Muscle layer of duodenum (tissue), 2 donors: ENCODE results near the gene GGA2.
A peak's percentile ranks its signal among the peaks of the same experiment; 100 is the strongest.

Experiments used
- H3K27ac ChIP-seq: one replicate; pipeline ENCODE4 v1.7.0; 2013; ENCODE audit warnings: mild to moderate bottlenecking, low read length
- H3K27me3 ChIP-seq: one replicate; pipeline ENCODE4 v1.7.0; 2013; ENCODE audit warnings: low read depth, mild to moderate bottlenecking, control low read depth, low read length
- H3K36me3 ChIP-seq, 2 donors: one replicate each; pipeline ENCODE4 v1.7.0; 2013; ENCODE audit warnings: low read length in 2 of 2, control low read depth in 1 of 2, mild to moderate bottlenecking in 1 of 2; ENCODE audit not compliant: insufficient read depth in 2 of 2, control insufficient read depth in 1 of 2
- H3K4me1 ChIP-seq, 2 donors: one replicate each; pipeline ENCODE4 v1.7.0; 2013; ENCODE audit warnings: low read length in 2 of 2, mild to moderate bottlenecking in 2 of 2, control low read depth in 1 of 2, moderate library complexity in 1 of 2; ENCODE audit not compliant: insufficient read depth in 2 of 2, control insufficient read depth in 1 of 2
- H3K4me3 ChIP-seq, 2 donors: one replicate each; pipeline ENCODE4 v1.7.0; 2013; ENCODE audit warnings: low read length in 2 of 2, low read depth in 1 of 2, mild to moderate bottlenecking in 1 of 2
- H3K9me3 ChIP-seq, 2 donors: one replicate each; pipeline ENCODE4 v1.7.0; 2013; ENCODE audit warnings: low read length in 2 of 2, control low read depth in 1 of 2, mild to moderate bottlenecking in 1 of 2; ENCODE audit not compliant: control insufficient read depth in 1 of 2
- donor health status: healthy.

Gene GGA2

DNA sequence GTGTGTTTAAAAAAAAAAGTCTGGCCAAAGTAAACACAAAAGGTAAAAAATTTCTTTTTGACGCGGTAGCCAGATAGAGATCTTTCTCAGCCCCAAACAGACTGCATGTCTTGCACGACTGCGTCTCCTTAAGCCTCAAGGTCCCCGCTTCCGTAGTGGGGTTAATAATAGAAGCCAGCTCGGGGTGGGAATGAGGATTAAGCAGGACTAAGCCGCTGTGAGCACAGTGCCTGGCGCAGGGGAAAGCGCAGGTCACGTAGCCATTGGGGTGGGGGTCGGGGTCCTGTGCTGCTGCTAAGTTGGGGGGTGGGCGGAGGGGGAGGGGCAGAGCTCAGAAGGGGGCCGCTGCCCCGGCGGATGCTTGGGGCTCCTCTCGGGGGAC is 521 bp downstream of the GGA2 start:
- Histone ChIP-seq H3K27me3 (no peaks in the 10 kb centered on the region), H3K36me3 (peaks cover 0 to 6% of the 10 kb centered on the region in 2 donors), H3K4me1 (peaks cover 3 to 30% of the 10 kb centered on the region in 2 donors), H3K4me3 (peak overlapping the region; percentile 68 to 73), H3K9me3 (no peaks in the 10 kb centered on the region), H3K27ac (peak overlapping the region; percentile 36)

DNA sequence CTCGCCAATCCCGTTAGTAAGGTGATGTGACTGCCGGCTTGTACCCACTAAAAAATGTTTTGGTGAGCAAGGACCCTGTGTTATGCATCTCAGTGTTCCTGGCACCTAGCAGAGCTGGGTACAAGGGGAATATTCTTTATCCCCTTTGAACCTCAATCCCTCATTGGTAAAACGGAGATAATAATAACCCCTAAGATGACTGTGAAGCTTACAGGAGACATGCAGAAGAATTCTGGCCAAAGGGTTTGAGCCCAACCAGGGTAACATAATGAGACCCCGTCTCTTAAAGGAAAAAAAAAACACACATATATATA is 896 bp downstream of the GGA2 start:
- H3K4me1 ChIP-seq: peaks cover 3 to 33% of the 10 kb centered on the region in 2 donors
- H3K4me3 ChIP-seq: peak overlapping the region; percentile 68 to 73
- H3K27me3 ChIP-seq: no peaks in the 10 kb centered on the region
- H3K36me3 ChIP-seq: peaks cover 0 to 2% of the 10 kb centered on the region in 2 donors
- peak overlapping the region; percentile 36 for H3K27ac ChIP-seq
- no peaks in the 10 kb centered on the region for H3K9me3 ChIP-seq

DNA sequence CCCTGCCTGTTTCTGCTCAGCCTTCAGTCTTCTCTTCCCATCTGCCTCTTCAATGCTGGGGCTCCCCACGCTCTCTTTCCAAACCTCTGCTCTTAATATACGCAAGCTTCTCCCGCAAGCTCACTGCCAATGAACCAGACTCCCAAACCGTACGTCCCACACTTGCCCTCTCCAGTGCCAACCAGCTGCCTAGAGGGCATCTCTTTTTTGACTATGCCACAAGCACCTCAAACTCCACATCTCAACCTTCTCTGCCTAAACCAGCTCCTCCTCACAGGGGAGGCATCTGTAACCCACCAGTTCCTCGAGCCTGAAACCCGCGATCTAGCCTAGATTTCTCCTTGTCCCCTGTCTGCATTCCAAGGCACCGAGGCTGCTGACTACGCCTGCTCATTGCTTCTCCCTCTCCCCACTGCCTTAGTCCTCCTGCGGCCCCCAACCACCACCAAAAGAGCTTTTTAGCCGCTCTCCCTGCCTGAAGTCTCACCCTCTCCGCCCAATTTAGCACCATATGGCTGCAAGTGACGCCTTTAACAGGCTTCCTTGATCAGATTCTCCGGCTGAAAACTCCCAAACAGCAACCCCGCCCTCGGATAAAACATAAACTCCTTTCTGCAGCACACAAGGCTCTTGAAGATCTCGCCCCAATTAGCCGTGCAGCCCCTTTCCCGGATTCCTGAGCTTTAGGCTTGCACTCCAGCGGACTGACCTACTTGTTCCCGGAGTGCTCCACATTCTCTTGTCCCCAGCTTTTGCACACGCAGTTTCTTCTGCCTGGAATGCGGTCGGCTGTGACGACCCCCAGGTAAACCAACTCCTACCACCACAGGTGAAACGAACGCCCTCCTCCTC is 1.5 kb downstream of the GGA2 start:
- peak overlapping the region; percentile 36 for H3K27ac ChIP-seq
- peak overlapping the region; percentile 68 to 73 for H3K4me3 ChIP-seq
- no peaks in the 10 kb centered on the region for H3K27me3 ChIP-seq
- H3K4me1 ChIP-seq: peaks cover 3 to 33% of the 10 kb centered on the region in 2 donors
- no peaks in the 10 kb centered on the region for H3K36me3 ChIP-seq
- H3K9me3 ChIP-seq: no peaks in the 10 kb centered on the region

DNA sequence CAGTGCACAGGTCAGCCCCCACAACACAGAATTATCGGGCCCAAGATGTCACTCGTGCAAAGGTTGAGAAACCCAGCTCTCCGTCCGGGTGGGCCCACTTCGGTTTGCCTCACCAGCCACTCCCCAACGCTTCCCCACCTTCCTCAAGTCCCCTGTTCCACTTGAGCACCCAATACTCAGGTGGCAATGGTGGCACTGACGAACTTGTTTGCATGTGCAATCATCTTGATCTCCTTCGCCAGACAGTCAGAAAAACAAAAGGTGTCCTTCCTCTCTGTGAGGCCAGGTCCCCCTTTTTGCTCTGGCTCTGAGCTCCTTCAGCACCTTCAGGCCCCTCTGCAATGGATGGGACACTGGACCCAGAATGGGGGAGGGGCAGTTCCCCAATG is 3.7 kb downstream of the GGA2 start:
- H3K9me3 ChIP-seq: no peaks in the 10 kb centered on the region
- H3K27me3 ChIP-seq: no peaks in the 10 kb centered on the region
- no peak overlapping the region for H3K4me3 ChIP-seq
- H3K4me1 ChIP-seq: peaks cover 3 to 33% of the 10 kb centered on the region in 2 donors
- no peak overlapping the region for H3K27ac ChIP-seq
- no peaks in the 10 kb centered on the region for H3K36me3 ChIP-seq

DNA sequence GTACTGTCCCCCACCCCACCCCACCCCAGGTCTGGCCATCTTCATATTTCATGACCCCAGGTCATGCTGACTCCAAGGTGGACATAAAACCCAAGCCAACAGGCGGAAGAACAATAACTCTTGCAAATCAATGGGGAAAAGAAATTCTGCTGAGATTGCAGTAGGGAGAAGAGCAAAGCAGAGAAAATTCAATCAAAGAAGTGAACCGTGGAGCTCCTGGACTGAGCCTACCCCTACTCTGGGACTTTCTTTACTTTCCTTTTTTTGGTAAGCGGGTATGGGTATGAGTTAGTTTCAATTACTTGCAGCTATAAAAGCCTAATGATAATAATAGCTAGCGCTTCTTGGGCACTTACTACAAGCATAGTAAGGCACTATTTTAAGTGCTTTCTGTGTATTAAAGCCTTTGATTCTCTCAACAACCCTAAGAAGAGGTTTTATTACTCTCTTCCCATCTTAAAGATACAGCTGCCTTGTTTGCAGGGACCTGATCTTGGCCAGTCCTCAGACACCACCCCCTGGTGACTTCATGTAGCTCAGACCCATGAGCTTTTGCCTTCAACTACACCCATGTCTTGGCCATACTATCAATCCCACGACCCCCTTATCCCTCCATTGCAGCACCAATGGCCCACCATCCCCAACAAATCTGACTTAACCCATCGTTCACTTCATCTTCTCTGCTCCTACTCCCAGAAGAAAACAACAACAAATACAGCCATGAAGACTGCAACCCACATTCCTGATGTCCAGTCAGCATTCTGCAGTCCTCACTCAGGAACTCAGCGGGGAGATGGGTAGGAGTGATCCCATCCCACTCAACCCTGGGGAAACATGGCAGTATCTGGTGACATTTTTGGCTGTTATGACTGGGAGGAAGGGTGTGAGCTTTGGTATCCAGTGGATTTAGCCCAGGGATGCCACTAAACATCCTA is 4.4 kb downstream of the GGA2 start:
- H3K4me3 ChIP-seq: no peak overlapping the region
- H3K9me3 ChIP-seq: no peaks in the 10 kb centered on the region
- no peaks in the 10 kb centered on the region for H3K27me3 ChIP-seq
- no peak overlapping the region for H3K27ac ChIP-seq
- H3K4me1 ChIP-seq: peaks cover 3 to 33% of the 10 kb centered on the region in 2 donors
- no peaks in the 10 kb centered on the region for H3K36me3 ChIP-seq

DNA sequence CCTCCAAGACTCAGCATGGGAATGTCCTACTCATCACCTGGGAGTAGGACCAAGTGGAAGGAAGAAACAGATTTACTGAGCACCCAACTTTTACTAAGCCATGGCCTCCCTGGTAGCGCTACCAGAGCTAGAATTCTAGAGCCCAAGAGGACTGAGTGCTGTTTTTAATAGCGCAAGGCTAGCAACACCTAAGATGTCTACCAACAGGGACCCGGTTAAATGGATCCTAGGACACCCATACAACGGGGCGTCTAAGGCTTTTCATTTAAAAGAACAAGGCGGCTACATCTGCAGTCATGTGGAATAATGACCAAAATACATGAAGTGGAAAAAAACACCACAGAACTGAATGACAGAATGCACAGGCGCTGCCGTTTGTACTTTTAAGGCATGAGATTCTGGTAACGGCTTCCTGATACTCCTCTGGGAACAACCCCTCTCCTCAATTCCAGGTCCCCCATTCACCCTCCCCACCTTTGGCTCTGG is 5.1 kb downstream of the GGA2 start:
- Histone ChIP-seq H3K36me3 (no peaks in the 10 kb centered on the region), H3K27ac (no peak overlapping the region), H3K27me3 (no peaks in the 10 kb centered on the region), H3K4me1 (peaks cover 3 to 33% of the 10 kb centered on the region in 2 donors), H3K9me3 (no peaks in the 10 kb centered on the region), H3K4me3 (no peak overlapping the region)

DNA sequence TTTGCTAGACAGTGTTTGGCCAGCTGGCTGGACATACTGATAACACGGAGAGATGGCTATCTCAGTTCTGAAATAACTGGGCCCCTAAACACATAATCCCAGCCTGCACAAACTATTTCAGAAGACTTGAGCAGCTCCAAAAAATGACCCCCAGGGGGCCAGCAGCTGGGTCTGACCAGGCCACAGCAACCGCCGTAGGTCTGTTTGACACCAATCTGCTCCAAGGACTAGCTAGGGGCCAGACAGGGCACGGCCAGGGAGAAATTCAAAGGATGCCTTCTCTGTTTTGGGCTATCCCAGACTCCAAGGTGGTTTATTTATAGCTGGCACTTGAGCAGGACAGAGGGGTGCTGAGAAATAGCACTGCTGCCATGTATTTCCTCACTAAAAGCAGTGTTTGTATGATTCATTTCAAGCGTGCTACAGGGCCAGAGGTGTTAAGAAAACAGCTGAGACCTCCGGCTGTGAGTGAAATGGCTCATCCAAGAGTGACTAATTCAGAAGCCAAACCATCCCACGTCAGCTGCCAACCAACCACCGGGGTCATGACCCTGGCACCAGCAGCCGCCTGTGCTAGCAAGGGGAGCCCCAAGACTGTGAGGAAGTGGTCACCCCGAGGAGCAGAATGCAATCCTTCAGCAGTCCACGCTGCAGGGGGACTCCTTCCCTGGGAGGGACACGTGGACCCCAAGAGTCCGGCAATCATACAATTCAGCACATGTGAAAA is 5.7 kb downstream of the GGA2 start:
- Histone ChIP-seq H3K27me3 (no peaks in the 10 kb centered on the region), H3K4me3 (no peak overlapping the region), H3K4me1 (peaks cover 3 to 33% of the 10 kb centered on the region in 2 donors), H3K9me3 (no peaks in the 10 kb centered on the region), H3K36me3 (no peaks in the 10 kb centered on the region), H3K27ac (peak overlapping the region; percentile 49)

DNA sequence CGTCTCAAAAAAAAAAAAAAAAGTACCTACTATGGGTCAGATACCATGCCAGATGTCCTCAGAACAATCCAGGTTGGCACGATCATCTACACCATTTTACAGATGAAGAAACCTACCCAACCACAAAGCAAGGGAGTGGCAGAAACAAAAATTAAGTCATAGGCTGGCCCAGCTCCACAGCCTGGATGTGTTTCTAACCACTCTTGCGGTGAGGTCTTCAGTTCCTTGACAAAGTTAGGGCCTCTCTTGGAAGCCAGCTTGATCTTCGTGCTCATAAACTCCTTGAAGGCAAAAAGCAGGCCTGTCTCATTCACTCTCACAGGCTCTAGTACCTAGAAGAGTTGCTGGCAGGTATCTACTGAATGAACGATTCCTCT is 6.2 kb downstream of the GGA2 start:
- no peaks in the 10 kb centered on the region for H3K9me3 ChIP-seq
- peaks cover 3 to 29% of the 10 kb centered on the region in 2 donors for H3K4me1 ChIP-seq
- H3K4me3 ChIP-seq: no peak overlapping the region
- no peaks in the 10 kb centered on the region for H3K36me3 ChIP-seq
- H3K27ac ChIP-seq: peak overlapping the region; percentile 49
- H3K27me3 ChIP-seq: no peaks in the 10 kb centered on the region

DNA sequence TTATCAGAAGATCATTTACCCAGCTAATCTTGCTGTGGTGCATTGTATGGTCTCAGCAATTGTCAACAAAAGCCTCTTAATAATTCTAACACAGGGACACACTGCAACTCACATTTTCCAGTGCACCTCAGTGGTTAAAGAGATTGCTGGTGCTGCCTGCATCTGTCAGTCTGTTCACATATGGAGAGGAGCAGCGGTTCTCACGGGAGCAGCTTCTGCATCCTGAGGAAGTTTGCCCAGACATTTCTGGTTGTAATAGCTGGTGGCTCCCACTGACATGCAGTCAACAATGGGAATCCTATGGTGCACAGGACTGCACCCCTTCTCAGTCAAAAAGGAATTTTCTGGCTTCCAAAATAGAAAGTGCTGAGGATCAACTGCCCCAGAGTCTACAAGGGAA is 7.8 kb downstream of the GGA2 start:
- H3K4me3 ChIP-seq: no peak overlapping the region
- H3K4me1 ChIP-seq: peaks cover 0 to 18% of the 10 kb centered on the region in 2 donors
- H3K9me3 ChIP-seq: no peaks in the 10 kb centered on the region
- no peaks in the 10 kb centered on the region for H3K27me3 ChIP-seq
- H3K27ac ChIP-seq: no peak overlapping the region
- H3K36me3 ChIP-seq: no peaks in the 10 kb centered on the region

DNA sequence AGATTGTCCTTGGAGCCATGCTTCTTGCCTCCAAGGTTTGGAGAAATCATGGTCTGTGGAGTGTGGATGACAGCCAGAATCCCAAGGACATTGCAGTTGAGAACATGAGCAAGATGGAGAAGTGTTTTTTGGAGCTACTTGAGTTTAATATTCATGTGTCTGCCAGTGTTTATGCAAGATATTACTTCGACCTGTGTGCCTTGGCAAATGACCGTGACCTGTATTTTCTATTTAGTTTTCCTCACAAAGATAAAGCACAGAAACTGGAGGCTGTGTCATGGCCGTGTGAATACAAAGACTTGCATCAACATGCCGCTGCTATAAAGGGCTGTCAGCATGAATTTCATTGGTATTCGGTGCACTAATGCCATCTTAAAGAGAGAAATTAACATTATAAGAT is 9.0 kb downstream of the GGA2 start:
- H3K36me3 ChIP-seq: no peaks in the 10 kb centered on the region
- H3K27ac ChIP-seq: no peak overlapping the region
- H3K4me1 ChIP-seq: peaks cover 3 to 24% of the 10 kb centered on the region in 2 donors
- H3K9me3 ChIP-seq: no peaks in the 10 kb centered on the region
- no peak overlapping the region for H3K4me3 ChIP-seq
- no peaks in the 10 kb centered on the region for H3K27me3 ChIP-seq

DNA sequence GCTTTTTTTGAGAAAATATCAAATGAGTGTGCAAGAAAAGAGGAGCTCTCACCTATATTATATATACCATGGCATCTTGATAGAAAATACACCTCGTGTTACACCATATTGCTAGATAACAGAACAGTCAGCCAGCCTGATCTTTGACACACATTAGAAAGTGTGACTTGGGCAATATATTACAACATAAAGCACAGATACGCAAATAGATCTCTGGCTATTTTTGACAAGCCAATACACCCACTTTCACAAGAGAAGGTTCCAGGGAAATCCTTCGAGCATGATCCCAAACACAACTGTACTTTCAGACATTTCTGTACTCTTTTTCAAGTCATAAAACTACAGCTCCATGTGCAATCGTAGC is 9.4 kb downstream of the GGA2 start:
- Histone ChIP-seq H3K36me3 (no peaks in the 10 kb centered on the region), H3K27me3 (no peaks in the 10 kb centered on the region), H3K9me3 (no peaks in the 10 kb centered on the region), H3K4me3 (no peak overlapping the region), H3K27ac (no peak overlapping the region), H3K4me1 (peaks cover 3 to 19% of the 10 kb centered on the region in 2 donors)
